C4-2B (cell line): Measurements from ENCODE around the gene SOST.

ENCODE experiments used
- H3K27ac ChIP-seq: fragments of 450-650 bp; 2 replicates; pipeline ENCODE4 v1.5.1; 2017
- ZFX ChIP-seq: fragments of 450-650 bp; IDR thresholded peaks from 2 replicates; pipeline ENCODE4 v1.6.1; 2017
- TF ChIP-seq, protein P1 (sequence below): fragments of 450-650 bp; conservative IDR thresholded peaks from 2 replicates; pipeline ENCODE4 v1.5.1; 2017; ENCODE audit warnings: mild to moderate bottlenecking

SOST gene

DNA sequence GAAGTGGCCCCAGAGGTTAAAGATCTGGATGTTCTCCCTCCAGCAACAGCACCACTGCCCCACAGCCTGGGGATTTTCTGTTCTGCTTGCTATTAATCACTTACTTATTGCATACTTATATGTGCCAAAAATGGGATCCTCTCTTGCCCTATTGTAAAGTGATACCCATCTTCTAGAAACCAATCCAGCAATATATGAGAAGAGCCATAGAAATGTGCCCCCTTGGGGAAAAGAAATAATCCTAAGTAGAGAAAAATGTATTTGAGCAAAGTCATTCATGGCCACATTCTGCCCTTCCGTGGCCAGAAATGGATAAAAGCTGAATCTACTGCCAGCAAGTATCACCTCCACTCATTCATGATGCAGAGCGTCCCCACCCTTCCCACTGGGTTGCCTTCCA is 20.9 kb downstream of the SOST start:
- no peak overlapping the region for H3K27ac ChIP-seq
- TF ChIP-seq, protein P1, sequence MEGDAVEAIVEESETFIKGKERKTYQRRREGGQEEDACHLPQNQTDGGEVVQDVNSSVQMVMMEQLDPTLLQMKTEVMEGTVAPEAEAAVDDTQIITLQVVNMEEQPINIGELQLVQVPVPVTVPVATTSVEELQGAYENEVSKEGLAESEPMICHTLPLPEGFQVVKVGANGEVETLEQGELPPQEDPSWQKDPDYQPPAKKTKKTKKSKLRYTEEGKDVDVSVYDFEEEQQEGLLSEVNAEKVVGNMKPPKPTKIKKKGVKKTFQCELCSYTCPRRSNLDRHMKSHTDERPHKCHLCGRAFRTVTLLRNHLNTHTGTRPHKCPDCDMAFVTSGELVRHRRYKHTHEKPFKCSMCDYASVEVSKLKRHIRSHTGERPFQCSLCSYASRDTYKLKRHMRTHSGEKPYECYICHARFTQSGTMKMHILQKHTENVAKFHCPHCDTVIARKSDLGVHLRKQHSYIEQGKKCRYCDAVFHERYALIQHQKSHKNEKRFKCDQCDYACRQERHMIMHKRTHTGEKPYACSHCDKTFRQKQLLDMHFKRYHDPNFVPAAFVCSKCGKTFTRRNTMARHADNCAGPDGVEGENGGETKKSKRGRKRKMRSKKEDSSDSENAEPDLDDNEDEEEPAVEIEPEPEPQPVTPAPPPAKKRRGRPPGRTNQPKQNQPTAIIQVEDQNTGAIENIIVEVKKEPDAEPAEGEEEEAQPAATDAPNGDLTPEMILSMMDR = no peak
- no peak for TF ChIP-seq ZFX

DNA sequence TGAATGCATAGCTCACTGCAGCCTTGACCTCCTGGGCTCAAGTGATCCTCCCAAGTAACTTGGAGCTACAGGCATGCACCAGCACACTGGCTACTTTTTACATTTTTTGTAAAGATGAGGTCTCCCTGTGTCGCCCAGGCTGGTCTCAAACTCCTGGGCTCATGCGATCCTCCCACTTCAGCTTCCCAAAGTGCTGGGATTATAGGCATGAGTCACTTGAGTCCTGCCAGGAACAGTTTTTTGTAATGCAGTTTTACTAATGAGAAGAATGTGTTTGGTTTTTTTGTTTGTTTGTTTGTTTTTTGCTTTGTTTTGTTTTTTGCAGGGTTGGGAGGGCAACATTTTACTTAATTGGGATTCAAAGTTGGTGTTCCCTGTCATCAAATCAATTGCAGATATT is 22.2 kb downstream of the SOST start:
- H3K27ac ChIP-seq = no peak overlapping the region

DNA sequence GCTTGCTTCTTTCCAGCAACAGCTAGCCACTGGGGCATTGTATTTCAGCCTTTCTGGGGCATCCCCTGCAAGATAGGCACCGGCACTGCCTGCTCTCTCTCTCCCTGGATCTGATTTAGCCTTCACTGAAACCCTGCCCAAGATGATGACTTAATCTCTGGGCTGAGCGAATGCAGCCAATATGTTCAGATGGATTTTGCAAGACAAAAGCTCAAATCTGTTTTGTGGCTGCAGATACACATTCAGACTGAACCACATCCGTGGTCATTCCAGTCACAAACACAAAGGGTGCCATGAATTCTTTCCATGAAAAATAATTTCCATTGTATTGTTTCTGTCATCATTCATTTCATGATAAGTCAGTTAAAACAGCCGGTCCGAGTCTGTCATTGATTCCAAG is 24.2 kb downstream of the SOST start:
- TF ChIP-seq, protein P1 = no peak
- no peak for TF ChIP-seq ZFX
- H3K27ac ChIP-seq = no peak overlapping the region

More for the DNA sequence above, 22.2 kb downstream of the SOST start:
- TF ChIP-seq, protein P1 = no peak
- TF ChIP-seq ZFX = no peak

DNA sequence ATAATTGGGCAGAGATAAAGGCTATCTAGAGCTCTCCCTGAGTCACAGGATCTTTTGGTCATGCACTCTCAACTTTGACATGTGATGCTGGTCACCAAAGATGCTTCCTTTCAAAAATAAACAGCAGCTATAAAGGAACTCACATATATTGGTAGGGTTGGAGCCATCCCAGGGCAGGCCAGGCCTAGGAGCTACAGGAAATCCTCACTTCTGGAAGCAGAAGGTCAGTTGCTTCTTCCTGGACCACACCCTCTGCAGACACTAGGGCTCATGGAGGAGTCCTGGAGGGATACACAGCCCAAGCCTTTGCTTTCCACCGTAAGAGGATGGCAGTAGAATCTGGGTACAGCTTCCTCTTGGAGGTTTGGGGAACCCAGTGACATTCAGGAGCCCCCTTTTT is 24.6 kb downstream of the SOST start:
- no peak overlapping the region for H3K27ac ChIP-seq

DNA sequence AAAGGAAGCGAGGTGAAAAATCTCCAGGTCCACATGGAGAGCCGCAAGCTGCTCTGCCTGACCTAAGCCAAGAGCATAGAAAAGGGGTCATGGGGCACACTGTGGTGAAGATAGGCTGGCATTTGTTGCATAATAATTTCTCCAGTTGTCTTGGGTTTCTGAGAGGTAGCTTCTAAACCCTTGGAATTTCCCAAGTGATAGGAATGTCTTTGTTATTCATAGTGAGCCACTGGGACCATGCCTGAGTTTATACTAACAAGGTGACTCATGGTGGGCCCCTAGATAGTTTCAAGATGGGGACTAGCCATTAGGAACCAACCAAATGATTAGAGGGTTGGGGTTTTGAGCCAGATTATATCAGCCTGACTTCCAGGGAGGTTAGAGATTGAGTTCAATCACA is 25.6 kb downstream of the SOST start:
- no peak overlapping the region for H3K27ac ChIP-seq
- TF ChIP-seq, protein P1 = no peak
- no peak for TF ChIP-seq ZFX

More for the DNA sequence above, 24.6 kb downstream of the SOST start:
- no peak for TF ChIP-seq ZFX
- TF ChIP-seq, protein P1 = no peak

DNA sequence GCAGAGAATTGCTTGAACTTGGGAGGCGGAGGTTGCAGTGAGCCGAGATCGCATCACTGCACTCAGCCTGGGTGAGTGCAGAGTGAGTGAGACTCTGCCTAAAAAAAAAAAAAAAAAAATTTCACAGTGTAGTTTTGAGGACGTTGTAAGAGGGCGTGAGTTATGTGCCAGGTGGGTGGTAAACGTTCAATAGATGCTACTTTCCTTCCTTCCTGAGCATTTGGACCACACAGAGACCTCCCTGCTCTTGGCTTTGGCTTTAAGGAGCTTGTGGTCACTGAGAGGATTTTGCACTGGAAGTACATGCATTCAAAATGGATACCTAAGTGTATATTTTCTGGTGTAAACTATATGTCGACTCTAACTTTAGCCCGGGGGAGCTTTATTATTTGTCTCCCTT is 30.5 kb downstream of the SOST start:
- no peak overlapping the region for H3K27ac ChIP-seq
- TF ChIP-seq ZFX = no peak
- TF ChIP-seq, protein P1 = no peak

DNA sequence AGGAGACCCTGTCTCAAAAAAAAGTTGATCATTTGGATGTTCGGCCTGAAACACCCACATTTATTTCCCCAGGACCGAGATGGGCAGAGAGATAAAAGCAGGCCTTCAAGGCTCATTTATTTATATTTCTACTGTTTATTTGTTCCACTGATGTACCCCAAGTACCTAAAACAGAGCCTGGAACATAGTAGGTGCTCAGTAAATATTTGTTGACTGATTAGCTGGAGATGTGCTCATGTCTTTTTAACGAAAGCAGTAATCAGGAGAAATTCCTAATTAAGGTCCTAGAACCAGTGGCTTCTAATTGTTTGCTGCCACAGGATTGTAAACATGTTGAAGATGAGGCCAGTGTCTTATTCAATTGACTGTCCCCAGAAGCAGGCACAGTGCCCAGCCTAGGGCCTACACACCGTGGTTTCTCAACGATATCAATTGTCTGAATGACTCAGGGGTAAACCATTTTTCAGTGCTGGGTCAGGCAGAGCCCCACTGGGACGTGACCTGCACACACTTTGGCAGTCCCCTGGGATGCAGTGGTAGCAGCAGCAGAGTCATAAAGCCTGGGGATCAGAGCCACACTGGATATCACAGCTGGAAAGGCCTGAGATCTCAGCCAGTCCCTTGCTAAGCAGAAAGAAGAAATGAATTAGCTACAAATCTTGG is 34.8 kb downstream of the SOST start:
- no peak overlapping the region for H3K27ac ChIP-seq
- no peak for TF ChIP-seq ZFX
- TF ChIP-seq, protein P1 = no peak
